ENCODE results near the gene TBC1D16.

Gene TBC1D16

DNA sequence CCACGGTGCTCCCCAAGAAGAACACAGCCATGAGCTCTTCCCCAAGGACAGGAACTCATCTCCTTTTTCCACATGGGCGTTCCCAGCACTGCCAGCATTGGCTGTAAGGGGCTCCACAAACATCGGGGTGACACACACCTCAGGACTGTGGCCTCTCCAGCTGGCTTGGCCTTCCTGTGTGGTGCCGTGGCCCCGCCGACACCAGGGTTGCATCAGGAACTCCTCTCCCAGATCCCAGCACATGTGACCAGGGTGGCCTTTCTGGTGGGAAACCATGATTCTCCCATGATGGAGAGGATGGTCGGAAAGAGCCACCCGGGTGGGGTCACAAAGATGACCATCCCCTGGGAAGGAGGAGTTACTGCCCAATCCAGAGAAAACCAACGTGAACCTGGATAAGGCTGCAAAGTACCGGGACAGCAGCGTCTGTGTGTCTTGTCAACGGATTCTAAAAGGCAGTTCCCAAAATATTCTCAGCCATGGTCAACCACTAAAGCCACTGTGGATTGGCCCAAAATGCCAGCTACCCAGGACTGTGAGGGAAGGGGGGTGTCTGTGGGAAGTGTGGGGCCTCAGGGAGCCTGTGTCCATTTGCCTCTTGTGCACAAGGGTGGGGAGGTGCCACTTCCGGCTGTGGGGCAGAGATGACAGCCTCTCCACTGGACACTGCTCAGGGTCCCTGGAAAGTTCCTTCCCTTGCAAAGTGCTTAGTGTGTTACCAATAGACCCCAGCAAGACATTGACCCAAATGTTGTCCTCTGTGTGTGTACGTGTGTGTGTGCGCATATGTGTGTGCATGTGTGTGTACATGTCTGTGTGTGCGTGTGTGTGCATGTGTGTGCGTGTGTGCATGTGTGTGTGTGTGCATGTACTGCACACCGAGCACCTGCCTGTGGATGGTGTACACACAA, 118.4 kb downstream of the TBC1D16 start:
- DNase-seq = no peak

DNA sequence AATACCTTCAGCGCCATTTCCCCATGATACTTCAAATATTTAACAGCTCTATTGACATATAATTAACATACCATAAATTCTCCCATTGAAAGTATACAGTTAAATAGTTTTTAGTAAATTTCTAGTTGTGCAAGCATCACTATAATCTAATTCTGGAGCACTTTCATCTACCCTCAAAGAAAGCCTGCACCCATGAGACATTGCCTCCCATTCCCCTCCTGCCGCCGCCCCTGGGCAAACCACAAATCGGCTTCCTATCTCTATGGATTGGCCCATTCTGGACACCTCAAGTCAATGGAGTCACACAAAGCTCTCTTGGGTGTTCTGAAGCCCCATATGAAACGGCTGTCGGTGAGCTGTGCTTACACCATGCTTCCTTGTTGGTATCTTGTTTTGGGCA, 119.2 kb downstream of the TBC1D16 start:
- DNase-seq = no peak

DNA sequence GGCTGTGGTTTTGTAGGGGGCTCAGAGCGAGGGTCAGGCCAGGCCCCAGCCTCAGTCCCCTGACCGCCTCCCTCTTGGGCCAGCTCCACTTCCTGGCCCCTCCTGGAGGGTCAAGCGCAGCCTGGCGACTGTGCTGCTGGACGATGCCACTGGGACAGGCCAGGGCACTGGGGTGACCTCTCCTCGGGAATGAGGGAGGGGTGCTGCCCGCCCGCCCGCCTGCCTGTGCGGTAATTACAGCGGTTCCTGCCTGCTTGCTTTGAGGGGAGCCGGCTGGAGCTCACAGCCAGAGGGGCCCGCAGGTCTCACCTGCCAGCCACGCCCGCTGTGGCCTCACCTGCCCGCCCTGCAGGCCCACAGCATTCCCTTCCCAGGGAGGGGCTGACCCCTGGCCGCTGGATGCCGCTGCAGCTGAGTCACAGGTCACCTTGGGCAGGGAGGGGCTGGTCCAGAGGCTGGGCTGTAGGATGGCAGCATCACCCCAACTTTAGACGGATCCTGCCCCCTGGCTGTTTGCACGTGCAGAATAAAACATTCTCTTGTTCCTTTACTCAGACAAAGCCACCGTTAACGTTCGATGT, 119.7 kb downstream of the TBC1D16 start:
- peak in 4 of 51 donors; percentile 11 to 34 (median 18) for DNase-seq

DNA sequence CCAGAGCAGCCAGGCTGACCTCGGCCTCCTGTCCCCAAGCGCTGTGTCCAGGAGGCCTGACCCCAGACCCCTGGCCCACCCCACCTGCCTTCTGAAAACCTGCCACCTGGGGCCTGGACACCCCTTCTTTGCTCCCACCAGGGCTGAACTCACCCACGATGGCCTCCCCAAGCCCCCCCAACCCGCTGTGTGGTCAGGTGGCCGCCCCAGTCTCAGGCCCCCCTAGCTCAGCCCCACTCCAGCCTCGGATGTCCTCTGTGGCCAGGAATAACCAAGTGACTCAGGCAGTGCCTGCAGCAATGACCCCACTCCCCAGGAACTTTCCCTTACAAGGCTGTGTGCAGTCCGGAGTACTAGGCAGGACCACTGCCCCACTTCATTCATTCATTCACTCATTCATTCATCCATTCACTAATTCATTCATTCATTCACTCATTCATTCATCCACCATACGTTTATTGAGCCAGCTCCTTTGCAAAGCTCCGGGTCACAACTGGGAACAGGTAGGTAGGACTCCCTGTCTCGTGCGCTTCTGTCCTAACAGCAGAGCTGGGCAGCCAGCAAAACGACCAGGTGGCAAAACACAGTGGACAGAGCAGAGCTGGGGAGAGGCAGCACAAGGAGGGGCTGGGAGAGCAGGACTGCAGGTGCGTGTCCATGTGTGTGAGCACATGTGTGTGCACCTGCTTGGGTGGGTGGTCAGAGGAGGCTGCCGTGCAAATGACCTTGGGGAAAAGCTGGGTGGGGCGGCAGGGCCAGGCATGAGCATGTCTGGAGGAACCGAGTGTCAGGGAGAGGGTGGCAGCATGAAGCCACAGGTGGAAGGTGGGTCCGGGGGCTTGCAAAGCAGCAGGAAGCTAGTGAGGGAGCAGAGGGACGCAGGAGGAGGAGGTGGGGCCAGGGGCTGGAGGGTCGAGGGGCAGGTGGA, 120.6 kb downstream of the TBC1D16 start:
- no peak for DNase-seq

DNA sequence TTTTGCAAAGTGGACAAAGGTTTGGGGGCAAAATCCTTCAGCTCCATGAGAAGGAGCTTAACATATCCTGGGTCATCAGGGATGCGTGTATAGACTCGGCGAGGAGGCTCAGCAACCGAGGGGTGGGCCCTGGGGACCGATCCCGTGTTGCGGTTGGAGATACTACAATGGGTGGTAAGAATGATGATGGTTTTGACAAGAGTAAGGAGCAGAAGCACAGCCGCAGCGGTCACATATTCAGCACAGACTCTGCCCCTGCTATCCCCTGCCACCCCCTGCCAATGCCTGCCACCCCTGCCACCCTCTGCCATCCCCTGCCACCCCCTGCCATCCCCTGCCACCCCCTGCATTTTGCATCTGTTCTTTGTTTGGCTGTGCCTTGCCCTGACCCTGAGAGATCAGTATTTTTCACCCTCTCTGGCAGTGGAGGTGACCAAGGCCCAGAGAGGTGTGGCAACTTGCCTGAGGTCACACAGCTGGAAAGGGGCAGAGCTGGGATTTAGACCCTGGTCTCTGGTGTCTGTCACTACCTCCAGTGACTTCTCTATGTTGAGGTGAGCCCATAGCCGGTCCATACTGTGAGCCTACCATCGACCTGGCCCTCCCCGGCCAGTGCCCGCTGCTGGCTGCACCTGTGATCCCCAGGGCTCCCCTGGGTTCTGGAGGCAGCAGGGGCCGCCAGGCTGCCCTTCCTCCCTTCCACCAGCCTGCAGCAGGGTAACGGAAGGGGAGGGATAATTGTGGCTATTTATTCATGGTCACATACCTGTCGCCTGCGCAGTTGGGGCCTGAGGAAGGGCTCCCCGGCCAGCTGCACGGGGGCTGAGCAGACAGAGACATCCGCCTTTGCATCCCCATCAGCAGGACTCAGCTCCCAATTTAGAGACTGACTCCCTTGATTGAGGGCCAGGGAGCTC, 121.5 kb downstream of the TBC1D16 start:
- DNase-seq = no peak

DNA sequence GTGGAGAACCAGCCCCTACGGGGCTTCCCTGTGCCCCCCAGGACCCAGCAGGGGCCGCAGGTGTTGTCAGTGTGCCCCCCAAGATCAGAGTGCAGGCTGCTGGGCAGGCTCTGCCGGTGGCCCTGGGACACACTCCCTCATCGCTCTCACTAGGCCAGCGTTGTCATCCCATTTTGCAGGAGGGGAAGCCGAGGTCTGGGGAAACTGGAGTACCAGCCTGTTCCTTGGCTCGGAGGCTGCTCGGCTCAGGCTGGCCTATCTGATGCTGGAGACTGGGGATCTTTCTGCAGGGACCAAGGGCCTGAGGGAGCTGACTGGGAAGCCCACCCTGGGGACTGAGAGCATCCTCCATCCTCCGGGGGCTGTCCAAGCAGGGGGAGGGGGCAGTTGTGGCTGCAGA, 122.2 kb downstream of the TBC1D16 start:
- no peak for DNase-seq

DNA sequence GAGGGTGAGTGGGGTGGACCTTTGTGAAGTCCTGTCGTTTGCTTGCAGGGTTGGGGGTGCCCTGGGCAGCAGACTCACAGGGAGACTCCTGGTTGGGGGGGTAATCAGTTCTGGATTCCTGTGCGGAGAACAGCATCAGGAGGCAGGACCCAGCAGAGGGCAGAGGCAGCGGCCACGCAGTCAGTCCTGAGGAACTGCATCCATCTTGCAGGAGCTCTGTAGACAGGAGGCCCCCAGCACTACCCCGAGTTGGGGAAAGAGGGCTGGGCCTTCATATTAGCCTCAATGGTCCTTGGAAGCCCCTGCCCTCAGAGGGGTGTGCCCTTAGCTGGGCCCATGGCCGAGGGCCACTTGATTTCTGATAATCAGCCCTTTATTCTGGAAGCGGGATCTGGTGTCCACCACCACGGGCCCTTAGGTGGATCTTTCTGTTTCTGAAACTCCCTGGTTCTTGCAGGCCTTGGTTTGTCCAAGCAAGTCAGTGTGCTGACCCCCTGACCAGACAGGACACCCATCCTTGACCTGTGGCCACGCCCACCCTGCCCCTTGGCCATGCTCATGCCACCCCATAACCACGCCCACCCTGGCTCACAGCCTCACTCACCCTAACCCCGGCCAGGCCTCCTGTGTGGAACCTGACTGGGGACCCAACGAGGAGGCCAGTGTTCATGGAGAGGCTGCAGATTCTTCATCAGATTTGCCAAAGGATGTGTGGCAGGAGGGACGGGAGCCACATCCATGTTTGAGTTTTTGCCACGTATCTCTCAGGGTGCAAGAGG, 122.9 kb downstream of the TBC1D16 start:
- DNase-seq = no peak

DNA sequence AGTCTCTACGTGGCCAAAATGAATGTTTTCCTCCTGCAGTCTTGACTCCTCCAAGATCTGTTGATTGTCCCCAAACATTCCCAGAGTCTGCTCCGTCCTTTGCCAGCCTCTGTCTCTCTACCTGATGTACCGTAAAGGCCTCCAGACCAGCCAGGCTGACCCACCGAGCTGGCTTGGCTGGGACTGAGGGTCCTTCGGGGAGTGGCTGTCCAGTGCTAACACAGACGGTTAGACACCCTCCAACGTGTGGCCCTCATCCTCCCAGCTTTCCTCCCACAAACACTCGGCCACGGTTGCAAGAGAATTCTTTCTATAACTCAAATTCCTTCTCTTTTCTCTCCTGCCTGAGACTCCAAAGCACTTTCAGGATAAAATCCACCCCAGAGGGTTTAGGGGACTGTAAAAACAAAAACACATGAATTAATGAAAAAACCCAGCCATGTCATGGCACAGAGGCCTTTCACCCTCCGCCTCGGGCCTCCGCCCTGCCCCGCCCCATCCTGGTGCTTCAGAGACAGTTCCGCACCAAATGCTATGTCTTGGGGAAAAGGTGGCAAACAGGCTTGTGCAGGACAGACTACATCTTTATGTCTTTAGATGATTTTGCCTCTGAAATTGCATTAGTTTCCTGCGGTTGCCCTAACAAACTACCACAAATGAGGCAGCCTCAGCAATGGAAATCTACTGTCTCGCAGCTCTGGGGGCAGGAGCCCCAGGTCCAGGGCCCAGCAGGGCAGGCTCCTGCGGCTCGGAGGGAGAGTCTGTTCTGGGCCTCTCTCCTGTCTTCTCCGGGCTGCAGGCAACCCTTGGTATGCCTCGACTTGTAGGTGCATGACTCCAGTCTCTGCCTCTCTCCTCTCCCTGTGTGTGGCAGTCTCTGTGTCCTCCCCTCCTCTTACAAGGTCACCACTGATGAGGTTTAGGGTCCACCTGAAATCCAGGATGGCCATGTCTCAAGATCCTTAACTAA, 124.0 kb downstream of the TBC1D16 start:
- no peak for DNase-seq

DNA sequence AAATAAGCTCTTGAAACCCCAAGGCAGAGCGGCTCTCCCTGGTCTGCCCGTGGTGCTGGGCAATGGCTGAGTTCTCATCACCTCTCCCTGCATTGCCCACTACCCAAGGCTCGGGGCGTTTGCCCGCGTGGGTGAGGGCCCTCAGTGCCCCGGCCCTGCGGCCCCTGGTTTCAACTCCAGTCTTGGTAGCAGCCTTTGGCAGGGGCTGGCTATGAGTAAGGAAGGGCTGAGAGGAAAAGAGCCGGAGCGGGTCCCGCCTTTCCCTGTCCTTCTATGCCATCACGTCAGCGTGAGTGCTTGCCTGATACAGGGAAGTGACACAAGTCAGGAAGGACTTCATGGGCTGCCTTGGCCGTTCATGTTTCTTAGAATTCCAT, 124.7 kb downstream of the TBC1D16 start:
- no peak for DNase-seq

DNA sequence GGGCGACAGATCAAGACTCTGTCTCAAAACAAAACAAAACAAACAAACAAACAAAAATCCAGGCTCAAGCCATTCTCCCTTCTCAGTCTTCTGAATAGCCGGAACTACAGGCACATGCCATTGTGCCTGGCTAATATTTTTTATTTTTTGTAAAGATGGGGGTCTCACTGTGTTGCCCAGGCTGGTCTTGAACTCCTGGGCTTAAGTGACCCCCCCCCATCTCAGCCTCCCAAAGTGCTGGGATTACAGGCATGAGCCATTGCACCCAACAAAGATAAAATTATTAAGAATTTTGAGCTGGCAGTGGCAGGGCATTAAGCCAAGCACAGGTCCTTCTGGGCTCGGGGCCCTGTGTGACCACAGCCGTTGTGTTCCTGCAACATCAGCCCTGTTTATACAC, 126.6 kb downstream of the TBC1D16 start:
- DNase-seq = no peak

DNA sequence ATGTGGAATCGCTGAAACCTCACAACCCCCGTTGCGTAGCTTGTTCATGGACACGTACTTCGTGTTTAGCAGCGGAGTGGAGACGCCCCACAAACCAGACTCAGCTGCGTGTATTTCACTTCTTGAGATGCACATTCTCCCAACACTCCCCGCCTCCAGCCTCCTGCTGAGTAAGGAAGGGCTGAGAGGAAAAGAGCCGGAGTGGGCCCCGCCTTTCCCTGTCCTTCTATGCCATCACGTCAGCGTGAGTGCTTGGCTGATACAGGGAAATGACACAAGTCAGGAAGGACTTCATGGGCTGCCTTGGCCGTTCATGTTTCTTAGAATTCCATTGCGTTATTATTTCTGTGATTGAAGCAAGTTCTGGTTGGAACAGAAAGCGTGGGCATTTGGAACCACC, 127.8 kb downstream of the TBC1D16 start:
- DNase-seq = peak in 2 of 51 donors; percentile 8 to 31

DNA sequence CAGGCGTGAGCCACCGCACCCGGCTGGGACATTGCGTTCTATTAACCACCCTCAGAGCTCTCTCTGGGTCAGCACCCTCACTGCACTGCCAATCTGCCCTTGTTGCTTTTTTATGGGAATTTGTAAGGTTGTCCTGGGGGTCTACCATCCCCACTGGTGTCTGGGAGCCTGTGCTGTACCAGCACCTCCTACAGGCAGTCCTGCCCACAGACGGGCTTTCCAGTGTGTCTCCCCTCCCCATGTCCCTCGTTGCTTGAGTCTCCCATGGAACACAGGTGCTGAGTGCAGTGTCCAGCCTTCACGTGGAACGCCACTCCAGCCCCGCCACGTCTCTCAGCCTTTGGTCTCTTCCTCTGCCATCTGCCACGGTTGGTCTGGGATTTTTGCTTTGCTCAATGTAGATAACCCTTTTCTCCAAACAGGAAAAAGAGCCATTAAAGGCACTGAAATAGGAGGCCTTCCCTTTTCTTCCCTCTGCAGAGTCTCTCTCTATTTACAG, 128.4 kb downstream of the TBC1D16 start:
- DNase-seq = no peak

DNA sequence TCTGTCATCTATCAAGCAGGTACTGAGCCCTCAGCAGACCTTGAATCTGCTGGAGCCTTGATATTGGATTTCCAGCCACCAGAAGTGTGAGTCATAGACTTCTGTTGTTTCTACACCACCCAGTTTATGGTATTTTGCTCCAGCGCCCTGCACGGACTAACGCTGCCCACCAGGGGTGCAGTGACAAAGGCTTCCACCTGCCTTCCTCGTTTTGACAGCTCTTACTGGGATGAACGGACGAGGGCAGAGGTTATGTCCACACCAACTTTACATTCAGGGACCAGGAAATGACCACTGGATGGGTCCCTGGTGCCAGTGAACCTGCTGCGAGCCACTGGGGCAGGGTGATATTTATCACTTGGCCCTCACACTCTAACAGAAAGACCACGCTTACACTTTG, 129.8 kb downstream of the TBC1D16 start:
- DNase-seq = no peak

DNA sequence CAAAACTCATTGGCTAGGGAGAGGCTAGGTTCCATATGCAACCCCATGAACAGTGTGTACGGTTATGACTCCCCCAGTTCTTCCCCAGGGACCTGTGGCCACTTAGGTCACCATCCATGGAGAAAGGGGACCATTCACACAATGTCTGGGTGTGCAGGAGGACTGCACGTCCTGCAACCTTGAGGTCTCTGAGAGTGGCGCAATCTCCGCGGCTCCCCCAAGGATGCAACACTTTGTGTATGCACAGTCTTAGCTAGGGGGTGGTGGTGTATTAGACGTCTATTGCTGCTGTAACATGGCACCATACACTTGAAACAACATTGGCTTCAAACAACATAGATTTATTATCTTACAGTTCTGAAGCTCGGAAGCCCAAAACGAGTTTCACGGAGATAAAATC, 130.8 kb downstream of the TBC1D16 start:
- DNase-seq = no peak

DNA sequence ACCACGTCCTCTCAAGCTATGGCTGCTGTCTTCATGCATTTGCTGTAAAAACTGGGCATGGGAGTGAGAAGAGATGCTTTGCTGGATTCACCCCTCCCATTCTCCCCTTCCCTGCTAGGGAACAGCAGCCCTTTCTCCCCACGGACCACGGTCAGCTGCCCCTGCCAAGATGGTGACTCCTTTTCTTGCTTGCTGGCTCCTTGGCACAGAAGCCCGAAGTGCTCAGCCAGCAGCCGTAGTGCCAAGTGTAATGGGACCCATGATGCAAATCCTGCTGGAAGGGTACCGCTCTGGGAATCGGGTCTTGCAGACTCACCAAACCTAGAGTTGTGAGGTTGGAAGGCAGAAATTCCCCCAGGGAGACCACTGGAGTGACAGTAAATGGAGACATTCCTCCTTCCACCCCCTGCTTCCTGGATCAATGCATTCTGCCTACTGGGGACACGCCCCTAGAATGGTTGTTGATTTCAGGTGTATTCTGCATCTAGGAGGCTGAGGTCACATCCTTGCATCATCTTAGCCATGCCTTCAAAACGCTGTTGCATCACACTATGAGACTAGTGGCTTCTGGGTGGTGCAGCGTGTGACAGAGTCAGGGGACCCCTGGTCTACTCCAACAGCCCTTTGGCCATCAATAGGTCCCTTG, 133.4 kb downstream of the TBC1D16 start:
- DNase-seq = peak in 13 of 51 donors; percentile 13 to 46 (median 25)

DNA sequence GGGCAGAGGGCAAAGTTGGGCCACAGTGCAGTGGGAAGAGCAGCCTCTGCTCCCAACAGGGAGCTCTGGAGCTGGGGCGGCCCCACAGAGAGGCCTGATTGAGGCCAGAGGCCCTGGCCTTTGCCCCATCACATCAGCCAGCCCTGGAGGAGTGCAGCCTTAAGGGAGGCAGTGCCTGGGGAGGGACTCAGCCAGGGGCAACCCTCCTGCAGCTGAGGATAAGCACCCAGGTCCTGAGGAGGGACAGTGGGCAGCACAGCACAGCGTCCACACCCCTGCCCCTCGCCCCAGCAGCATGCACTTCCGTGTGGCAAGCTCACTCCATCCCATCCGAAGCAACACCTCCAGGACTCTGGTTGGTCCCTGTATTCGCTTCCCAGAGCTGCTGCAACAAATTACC, 134.5 kb downstream of the TBC1D16 start:
- no peak for DNase-seq

DNA sequence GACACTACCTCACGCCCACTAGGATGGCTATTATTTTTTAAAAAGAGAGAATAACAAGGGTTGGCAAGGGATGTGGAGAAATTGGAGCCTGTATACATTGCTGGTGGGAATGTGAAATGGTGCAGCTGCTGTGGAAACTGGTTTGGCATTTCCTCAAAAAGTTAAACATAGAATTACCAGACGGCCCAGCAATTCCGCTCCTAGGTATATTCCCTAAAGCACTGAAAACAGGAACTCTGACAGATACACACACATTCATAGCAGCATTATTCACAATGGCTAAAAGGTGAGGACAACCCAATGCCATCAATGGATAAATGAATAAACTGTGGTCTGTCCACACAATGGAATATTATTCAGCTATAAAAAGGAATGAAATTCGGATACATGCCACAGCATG, 136.1 kb downstream of the TBC1D16 start:
- no peak for DNase-seq

Measured in hypothalamus (tissue), 51 donors.